Cerebellar nuclear complex (tissue), 1 donor: ENCODE results near the gene SHKBP1.
"Not testable (repeated sequence)": the region's sequence is repeated elsewhere in the genome, so short reads cannot be mapped to it uniquely, and the experiment has no call there.

Experiments used
- DNase-seq, 2 experiments: peaks; one replicate each; lab custom pipeline; 2025; lab: John Stamatoyannopoulos, UW

SHKBP1 gene

DNA sequence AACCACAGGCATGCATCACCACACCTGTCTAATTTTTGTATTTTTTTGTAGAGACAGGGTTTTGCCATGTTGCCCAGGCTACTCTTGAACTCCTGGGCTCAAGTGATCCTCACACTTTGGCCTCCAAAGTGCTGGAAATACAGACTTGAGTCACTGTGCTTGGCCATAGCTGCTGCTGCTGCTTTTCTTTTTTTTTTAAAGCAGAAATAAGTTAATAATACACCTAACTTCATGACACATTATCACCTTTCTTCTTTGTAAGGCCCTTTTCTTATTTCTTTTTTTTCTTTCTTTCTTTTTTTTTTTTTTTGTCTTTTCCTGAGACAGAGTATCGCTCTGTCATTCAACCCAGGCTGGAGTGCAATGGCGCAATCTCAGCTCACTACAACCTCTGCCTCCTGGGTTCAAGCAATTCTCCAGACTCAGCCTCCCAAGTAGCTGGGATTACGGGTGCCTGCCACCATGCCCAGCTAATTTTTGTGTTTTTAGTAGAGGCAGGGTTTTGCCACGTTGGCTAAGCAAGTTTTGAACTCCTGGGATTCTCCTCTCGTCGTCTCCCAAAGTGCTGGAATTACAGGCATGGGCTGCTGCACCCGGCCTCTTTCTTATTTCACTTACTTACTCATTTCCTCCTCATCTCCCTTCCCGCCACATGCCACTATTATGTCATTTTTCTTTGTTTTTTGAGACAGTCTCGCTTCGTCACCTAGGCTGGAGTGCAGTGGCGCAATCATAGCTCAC is 8.7 kb downstream of the SHKBP1 start:
- no peak for DNase-seq

DNA sequence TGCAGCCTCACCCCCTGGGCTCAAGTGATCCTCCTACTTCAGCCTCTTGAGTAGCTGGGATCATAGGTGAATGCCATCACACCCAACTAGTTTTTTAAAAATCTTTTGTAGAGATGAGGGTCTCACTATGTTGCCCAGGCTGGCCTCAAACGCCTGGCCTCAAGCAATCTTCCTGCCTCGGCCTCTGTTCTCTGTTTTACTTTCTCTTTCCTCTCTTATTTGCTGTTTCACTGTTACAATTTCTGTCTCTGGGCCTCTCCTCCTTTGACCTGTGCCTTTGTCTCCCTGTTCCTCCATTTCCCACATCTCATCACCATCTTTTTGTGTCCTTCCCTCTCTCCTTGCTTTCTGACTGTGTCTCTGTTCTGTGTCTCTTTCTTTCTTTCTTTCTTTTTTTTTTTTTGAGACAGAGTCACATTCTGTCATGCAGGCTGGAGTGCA is 9.3 kb downstream of the SHKBP1 start:
- no peak for DNase-seq

DNA sequence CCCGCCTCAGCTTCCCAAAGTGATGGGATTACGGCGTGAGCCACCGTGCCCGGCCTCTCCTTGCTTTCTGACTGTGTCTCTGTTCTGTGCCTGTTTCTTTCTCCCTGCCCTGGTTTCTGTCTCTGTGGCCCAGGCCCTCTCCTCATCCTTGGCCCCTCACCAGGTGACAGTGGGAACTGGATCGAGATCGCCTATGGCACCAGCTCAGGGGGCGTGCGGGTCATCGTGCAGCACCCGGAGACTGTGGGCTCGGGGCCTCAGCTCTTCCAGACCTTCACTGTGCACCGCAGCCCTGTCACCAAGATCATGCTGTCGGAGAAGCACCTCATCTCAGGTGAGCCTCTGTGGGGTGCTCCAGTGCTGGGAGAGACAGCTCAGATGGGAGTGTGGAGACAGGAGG is 9.9 kb downstream of the SHKBP1 start:
- no peak for DNase-seq

DNA sequence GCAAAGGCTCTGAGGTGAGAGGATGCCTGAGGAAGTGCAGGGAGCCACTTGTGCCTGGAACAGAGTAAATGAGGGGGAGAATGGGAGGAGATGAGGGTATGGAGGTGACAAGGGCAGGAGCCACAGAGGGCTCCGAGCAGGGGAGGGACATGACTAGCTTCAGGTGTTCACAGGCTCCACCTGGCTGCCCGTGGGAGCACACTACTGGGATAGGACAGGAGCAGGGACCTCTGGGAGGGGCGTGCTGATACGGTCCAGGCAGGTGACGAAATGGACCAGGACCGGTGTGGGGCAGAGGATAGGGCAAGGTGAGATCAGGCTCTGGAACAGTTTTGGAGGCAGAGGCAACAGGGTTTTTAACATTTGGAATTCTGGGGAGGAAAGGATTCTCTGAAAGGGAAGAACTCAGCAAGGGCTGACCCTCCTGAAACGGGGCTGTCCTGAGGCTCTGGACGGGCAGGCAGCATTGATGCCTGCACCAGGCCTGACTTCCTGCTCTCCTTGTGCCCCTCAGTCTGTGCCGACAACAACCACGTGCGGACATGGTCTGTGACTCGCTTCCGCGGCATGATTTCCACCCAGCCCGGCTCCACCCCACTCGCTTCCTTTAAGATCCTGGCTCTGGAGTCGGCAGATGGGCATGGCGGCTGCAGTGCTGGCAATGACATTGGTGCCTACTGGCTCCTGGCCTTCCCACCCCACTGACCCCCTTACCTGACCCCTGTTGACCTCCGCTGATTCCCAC is 11.6 kb downstream of the SHKBP1 start:
- DNase-seq = no peak

DNA sequence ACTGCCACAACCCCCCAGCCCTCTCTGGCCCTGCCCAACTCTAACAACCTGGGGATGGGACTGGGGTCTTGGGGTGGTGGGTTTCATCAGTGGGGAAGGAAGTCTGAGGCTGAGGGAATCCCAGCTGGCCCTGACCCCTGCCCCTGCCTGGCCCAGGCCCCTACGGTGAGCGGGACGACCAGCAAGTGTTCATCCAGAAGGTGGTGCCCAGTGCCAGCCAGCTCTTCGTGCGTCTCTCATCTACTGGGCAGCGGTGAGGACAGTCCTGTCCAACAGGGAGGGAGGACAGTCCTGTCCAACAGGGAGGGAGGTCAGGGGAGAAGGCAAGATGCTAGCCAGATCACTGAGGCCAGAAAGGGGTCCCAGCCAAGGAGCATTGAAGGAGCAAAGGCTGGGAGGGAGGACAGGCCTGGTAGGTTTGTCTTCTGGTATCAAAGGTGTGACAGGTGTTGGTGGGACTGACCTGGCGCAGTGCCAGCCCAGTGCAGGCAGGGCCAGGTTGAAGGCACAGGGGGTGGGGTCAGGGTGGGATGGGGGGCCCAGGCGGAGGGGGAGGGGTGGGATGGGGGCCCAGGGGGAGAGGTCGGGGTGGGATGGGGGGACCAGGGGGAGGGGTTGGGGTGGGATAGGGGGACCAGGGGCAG is 12.4 kb downstream of the SHKBP1 start:
- DNase-seq = no peak

DNA sequence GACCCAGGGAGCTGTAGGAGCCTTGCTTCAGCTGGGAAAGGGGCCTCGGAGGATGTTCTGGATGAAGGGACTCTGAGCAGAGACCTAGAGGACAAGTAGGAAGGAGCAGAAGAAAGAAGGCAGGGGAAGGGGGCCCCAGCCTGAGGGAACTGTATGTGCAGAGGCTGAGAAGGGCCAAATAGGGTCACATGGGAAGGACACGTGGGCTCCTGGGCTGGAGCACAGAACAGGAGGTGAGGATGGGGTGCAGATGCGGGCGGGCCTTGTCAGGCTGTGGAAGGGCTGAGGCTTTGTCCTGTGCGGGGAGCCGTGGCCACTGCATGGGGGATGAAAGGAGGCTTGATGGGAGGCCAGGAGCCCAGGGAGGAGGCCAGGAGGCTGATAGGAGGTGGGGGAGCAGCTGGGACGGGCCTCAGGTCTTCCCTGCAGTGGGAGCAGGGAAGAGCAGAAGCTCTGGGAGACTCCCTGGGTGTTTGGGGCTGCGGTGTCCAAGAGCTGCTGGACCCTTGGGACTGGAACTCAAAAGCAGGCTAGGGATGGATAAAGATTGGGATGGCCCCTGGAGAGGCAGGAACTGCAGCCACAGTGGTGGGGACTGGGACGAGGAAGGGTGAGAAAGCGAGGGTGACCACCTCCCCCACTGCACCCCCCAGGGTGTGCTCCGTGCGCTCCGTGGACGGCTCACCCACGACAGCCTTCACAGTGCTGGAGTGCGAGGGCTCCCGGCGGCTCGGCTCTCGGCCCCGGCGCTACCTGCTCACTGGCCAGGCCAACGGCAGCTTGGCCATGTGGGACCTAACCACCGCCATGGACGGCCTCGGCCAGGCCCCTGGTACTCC is 13.1 kb downstream of the SHKBP1 start:
- no peak for DNase-seq

DNA sequence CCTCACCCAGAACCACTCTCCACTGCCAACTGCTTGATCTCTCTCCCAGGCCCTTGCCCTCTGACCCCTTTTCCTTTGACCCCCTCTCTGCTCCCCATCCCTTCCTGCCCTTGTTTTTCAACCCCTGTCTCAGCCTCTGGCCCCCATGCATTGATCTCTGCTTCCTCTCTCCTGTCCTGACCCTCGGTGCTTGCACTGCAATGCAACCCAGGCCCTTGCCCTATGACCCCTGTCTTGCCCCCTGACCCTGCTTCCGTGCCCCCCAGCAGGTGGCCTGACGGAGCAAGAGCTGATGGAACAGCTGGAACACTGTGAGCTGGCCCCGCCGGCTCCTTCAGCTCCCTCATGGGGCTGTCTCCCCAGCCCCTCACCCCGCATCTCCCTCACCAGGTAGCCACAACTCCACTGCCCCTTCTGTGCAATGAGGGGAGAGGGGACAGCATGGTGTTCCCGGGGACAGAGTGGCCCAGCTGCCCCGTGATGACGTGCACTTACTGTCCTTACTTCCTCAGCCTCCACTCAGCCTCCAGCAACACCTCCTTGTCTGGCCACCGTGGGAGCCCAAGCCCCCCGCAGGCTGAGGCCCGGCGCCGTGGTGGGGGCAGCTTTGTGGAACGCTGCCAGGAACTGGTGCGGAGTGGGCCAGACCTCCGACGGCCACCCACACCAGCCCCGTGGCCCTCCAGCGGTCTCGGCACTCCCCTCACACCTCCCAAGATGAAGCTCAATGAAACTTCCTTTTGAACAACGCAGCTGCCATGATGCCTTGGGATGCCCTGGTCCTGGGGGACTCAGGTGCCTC is 14.0 kb downstream of the SHKBP1 start:
- no peak for DNase-seq

DNA sequence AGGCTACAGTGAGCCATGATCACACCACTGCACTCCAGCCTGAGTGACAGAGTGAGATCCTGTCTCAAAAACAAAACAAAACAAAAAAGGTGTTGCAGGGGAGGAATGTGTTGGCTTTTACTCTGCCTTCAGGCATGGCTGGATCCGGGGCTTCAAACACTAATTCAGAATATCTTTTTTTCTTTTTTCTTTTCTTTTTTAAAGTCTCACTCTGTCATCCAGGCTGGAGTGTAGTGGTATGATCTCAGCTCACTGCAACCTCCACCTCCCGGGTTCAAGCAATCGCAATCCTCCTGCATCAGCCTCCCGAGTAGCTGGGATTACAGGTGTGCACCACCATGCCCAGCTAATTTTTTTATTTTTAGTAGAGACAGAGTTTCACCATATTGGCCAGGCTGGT is 15.1 kb downstream of the SHKBP1 start:
- DNase-seq = not testable (repeated sequence)

DNA sequence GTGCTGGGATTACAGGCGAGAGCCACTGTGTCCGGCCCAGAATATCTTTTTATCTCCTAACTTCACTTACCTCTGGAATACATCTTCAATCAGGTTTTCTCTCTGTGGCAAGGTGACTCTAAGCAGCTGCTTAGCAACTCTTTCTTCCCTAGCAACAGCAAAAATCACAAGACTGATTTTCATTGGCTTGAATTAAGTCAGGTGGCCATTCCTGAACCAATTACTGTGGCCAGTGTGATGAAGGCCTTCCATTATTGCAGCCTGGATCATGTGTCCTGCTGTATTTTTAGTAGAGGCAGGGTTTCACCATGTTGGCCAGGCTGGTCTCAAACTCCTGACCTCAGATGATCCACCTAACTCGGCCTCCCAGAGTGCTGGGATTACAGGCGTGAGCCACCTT is 15.5 kb downstream of the SHKBP1 start:
- DNase-seq = no peak

DNA sequence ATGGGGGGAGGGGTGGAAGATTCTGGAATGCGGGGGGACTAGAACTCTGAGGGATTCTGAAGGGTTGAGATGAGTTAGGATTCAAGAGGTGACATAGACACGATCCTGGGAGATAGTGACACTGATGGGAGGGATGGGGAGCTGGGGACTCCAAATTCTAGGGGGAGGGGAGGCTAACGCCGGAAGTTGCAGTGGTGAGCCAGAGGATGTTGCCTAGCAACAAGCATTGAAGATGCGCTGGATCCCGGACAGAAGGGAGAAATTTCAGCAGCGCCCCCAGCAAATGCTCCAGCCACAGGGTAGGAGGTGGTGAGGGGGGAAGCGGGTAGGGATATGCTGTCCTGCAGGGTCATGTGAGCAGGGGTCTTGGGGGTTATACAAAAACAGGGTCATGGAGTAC is 17.6 kb downstream of the SHKBP1 start:
- no peak for DNase-seq

DNA sequence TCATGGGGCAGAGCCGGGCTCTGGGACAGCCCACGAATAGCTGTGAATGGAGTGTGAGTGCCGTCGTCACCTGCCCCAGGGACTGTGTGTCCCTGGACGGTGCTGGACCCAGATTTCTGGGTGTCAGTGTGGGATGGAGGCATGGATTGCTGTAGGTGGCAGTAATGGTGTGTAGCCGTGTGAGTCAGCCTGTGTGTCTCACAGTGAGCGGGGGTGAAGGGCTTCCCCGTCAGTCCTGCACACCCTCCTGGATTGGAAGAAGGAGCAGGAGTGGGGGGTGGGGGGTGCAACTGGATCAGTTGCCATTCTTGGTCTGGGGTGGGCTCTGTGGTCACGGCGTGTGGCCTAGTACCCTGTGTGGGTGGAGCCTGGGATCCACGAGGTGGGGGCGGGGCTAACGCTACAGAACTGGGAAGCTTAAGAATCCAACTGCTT is 18.0 kb downstream of the SHKBP1 start:
- DNase-seq = no peak

DNA sequence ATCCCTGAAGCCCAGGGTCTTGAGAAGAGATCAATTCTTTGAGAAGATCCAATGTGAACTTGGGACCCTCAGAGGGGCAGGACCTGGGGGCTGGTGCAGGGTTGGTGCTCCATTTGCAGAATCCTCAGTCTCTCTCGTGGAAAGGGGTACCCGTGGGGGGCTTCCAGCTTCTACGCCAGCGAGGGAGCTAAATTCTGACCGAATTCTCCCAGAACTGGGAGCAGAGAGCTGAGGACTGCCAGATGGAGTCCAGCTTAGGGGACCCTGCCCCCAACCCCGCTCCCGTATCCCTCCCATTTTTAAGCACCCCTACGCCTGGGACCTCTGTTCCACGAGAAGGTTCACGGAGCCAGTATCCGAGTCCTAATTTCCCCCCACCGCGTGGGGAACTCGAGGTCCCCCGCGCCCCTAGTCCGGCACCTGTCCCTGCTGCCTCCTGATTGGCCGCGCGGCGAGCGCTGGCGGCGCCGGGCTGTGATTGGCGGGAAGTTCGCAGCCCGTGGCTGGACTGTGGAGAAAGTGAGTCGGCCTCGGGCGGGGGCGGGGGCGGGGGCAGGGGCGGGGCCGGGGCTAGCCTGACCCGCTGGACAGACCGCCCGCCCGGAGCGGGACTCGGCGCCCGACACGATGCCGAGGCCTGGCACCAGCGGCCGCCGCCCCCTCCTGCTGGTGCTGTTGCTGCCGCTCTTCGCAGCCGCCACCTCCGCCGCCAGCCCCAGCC is 20.1 kb downstream of the SHKBP1 start:
- no peak for DNase-seq

DNA sequence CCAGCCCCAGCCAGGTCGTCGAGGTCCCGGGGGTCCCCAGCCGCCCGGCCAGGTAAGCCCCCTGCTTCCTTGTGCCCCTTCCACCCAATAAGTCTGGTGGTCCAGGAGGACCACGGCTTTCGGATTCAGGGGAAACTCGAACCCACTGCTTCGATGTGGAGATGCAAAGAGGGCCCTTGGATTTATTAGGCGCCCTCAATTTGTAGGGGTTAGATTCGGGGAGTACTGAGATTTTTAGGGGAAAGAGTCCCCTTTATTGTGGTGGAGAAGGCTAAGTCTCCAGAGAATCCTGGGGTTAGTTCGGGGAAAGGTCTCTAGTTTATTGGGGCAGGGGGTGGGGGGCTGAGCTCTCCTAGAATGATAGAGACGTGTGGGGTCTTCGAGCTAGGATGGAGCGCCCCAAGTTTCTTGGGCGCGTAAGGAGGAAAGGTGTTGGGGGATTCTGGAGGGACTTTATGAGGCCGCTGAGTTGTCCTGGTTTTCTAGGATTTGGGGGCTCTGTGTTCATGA is 20.7 kb downstream of the SHKBP1 start:
- no peak for DNase-seq

DNA sequence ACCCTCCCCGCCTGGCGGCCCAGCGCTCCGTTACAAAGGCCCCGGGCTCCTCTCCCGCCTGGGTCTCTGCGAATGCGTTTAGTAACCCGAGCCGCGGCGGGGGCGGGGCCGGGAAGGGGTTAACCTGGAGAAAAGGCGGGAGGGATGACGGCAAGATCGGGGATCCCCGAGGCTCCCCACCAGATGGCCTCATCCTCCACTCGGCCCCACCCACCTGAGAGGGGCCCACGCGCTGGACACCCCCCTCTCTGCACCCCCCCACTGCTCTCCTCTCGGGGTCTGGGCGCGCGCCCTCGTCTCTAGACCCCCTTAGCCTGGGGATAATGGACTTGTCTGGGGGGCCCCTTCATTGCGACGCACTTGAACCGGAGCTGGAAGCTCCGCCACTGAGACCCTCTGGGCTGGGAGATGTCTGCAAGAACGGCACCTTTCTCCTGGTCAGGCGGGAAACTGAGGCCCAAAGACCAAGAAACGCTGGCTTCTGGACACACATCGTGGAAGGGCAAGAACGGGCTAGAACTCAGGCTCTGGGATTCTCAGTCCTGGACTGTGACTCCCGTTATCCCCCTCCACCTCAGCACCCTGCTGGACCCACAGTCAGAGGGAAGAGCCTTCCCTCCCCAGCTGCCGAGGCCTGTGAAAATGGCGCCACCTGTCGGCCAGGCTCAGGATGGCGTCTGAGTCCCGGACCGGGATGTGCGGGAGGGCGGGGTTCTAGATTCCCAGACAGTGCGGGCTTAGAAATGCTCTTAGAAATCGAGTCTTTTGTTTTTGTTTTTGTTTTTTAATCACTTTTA is 21.6 kb downstream of the SHKBP1 start:
- peak in 1 of 2 experiments; percentile 78 for DNase-seq

DNA sequence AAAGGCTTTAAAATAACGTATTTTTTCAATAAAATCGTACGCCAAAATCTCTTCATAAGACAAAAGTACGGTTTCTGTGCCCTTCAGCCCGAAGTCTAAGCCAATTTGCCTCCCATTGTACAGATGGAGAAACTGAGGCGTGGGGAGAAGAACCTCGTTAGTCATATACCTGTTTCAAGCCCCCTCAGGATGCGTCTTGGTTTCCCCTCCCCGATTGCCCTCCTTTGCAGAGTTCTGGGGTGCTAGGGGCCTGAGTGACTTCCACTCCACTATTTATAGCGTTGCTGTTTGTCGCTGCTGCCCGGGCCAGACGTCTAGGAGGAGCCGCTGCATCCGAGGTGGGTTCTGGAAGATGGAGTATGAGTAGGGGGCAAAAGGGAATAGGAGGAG is 22.2 kb downstream of the SHKBP1 start:
- DNase-seq = no peak

DNA sequence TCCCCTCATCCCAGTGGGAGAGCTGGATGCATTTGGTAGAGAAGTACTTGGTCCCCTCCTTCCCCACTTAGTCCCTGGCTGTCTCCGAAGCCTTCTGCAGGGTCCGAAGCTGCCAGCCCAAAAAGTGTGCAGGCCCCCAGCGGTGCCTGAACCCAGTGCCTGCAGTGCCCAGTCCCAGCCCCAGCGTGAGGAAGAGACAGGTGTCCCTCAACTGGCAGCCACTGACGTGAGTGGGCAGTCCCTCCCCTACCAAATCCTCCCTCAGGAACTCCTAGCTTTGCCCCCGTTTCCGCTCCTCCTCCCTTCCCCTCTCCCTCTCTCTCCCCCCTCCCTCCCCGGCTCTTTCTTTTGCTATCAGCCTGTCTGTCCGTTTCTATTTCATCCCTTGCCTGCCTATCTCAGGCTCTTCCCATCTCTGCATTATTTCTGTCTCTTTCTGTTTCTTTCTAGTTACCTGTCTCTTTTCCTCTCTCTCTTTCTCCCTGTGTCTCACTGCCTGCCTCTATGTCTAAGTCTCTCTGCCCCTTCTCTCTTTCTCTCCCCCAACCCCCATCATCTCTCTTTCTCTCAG is 22.7 kb downstream of the SHKBP1 start:
- DNase-seq = no peak

DNA sequence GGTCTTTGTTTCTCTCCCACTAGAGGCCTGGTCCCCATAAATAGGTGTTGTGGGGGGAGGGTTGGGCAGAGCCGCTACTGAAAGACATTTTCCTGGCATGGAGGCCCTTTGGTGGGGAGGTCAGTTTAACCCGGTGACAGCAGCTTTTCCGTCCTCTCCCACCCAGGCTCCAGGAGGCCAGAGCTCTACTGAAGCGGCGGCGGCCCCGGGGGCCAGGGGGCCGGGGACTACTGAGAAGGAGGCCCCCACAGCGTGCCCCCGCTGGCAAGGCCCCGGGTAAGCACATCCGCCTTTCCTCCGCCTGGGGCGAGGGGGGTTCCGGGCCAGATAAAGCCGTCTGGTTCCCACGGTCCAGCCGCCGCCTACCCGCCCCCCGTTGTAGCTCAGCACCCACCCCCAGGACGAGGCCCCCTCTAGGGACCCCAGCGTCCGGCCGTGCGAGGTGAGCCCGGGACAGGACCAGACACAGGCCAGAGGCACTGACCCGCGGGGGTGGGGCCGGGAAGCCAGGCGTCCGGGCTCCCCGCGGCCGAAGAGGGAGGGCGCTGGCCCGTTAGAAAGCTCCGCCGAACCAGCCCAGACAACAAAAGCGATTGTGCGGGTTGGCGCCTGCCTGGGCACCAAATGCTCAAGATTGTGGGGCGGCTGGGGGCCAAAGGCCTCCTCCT is 23.4 kb downstream of the SHKBP1 start:
- DNase-seq = no peak

DNA sequence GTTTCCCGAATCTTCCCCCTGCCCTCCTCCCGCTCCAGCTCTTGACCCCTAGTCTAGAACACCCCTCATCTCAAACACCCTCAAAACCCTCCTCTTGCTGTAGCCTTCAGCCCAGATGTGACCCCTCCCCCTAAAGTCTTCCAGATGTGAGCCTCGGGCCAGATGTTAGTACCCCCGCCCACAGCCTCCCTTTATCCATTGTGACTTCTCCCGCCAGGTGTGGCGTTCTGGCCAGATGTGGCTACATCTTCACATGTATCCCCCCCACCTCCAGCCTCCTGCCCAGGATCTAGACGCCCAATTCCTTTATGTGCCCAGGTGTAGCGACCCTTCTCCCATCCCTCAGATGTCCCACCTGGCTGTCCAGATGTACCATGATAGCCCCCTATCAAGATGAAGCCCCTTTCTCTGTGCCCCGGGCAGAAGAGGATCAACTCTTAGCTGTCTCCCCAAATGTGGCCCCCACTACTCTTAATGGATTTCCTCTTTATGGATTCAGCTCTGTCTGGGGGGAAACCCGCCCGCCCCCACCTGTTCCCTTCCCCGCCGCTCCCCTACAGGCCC is 24.0 kb downstream of the SHKBP1 start:
- no peak for DNase-seq
